ENCODE data around the gene BRAP.
A peak's percentile ranks its signal among the peaks of the same experiment; 100 is the strongest.

GRCh38 chr12:111715279-111715678 is 29.5 kb upstream of the BRAP start:
- TF ChIP-seq, protein P1, sequence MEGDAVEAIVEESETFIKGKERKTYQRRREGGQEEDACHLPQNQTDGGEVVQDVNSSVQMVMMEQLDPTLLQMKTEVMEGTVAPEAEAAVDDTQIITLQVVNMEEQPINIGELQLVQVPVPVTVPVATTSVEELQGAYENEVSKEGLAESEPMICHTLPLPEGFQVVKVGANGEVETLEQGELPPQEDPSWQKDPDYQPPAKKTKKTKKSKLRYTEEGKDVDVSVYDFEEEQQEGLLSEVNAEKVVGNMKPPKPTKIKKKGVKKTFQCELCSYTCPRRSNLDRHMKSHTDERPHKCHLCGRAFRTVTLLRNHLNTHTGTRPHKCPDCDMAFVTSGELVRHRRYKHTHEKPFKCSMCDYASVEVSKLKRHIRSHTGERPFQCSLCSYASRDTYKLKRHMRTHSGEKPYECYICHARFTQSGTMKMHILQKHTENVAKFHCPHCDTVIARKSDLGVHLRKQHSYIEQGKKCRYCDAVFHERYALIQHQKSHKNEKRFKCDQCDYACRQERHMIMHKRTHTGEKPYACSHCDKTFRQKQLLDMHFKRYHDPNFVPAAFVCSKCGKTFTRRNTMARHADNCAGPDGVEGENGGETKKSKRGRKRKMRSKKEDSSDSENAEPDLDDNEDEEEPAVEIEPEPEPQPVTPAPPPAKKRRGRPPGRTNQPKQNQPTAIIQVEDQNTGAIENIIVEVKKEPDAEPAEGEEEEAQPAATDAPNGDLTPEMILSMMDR (IDR thresholded peaks at IDR 0.05), result no peak
- TF ChIP-seq POLR2AphosphoS5 (IDR thresholded peaks at IDR 0.05) (peak; percentile 16), POLR2A (IDR thresholded peaks at IDR 0.05) (no peak)
